AG09309 (cell line): ENCODE results near the gene CFAP58.

Source experiments
- DNase-seq: peaks from one replicate; pipeline ENCODE4 v3.0.0-alpha.2; 2010; ENCODE audit warnings: low read depth
- H3K4me3 ChIP-seq: 2 replicates; pipeline ENCODE4 v1.5.1; 2011; ENCODE audit warnings: mild to moderate bottlenecking, low read depth, low read length, moderate library complexity; ENCODE audit not compliant: control insufficient read depth
- TF ChIP-seq, protein P1 (sequence below): IDR thresholded peaks from 2 replicates; pipeline ENCODE4 v1.5.1; 2011; ENCODE audit warnings: mild to moderate bottlenecking, low read depth, low read length, inconsistent platforms; ENCODE audit not compliant: insufficient read depth, control insufficient read depth; ENCODE audit errors: missing control alignments

CFAP58 gene, protein sequence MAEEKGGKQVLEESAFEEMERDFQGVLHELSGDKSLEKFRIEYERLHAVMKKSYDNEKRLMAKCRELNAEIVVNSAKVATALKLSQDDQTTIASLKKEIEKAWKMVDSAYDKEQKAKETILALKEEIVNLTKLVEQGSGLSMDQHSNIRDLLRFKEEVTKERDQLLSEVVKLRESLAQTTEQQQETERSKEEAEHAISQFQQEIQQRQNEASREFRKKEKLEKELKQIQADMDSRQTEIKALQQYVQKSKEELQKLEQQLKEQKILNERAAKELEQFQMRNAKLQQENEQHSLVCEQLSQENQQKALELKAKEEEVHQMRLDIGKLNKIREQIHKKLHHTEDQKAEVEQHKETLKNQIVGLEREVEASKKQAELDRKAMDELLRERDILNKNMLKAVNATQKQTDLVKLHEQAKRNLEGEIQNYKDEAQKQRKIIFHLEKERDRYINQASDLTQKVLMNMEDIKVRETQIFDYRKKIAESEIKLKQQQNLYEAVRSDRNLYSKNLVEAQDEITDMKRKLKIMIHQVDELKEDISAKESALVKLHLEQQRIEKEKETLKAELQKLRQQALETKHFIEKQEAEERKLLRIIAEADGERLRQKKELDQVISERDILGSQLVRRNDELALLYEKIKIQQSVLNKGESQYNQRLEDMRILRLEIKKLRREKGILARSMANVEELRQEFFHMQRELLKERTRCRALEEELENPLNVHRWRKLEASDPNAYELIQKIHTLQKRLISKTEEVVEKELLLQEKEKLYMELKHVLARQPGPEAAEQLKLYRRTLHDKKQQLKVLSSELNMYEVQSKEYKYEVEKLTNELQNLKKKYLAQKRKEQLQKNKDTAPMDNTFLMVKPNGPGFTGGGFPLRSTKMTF

DNA sequence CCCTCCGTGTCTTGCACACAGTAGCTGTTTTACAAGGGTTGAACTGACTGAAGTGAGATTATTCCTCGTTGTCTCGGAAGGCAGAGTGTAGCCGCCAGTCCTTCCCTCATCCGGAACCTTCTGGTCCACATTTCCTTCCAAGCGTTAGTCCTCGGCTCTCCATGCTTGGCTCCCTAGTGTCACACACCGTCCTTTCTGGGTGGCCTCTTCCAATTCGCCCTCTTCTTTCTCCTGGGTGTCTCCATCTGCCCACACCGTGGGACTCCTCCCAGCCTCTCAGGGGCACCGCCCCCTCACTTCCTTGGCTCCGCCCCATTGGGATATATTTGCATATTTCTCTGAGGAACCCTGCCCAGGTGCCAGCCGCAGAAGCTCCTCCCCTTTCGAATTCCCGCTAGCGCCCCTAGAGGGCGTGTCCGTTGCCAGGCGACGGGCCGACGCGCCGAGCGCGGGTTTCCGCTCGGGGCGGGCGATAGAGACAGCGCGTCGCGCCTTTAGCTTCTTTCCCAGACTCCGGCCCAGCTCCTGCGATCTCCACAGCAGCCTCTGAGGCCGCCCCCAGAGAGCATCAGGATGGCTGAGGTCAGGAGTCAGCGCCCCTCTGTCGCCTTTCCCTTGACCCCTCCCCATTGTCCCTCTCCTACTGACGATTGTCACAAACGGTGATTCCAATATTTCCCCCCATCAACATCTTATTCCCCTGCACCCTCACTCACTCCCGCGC lies at the start of gene CFAP58:
Gene CFAP58 (plus strand): TSS at position 509 of the 724 bp plus-strand sequence. CDS start 65 bp downstream, at position 574.
- peak within 1 kb of the TSS; percentile 31 for H3K4me3 ChIP-seq
- DNase-seq: no peak
- TF ChIP-seq, protein P1, sequence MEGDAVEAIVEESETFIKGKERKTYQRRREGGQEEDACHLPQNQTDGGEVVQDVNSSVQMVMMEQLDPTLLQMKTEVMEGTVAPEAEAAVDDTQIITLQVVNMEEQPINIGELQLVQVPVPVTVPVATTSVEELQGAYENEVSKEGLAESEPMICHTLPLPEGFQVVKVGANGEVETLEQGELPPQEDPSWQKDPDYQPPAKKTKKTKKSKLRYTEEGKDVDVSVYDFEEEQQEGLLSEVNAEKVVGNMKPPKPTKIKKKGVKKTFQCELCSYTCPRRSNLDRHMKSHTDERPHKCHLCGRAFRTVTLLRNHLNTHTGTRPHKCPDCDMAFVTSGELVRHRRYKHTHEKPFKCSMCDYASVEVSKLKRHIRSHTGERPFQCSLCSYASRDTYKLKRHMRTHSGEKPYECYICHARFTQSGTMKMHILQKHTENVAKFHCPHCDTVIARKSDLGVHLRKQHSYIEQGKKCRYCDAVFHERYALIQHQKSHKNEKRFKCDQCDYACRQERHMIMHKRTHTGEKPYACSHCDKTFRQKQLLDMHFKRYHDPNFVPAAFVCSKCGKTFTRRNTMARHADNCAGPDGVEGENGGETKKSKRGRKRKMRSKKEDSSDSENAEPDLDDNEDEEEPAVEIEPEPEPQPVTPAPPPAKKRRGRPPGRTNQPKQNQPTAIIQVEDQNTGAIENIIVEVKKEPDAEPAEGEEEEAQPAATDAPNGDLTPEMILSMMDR: peak; percentile 59

DNA sequence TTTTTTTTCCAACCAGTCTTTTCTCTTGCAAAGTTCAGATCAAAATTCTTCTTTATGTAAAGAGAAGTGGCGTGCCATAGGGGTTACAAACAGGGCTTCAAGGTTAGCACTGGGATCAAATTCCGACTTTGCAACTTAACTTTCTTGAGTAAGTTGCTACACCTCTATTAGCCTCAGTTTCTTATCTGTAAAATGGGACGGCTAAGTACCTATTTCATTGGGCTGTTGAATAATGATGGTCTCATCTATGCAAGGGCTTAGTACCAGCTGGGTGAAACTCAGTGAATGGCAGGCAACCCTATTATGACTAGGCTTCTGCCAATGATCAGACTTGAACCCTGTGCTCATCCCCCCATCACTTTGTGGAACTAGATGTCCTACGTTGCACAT lies 49.3 kb upstream of the CFAP58 start:
- TF ChIP-seq, protein P1: no peak
- no peak for DNase-seq
- no peak overlapping the region for H3K4me3 ChIP-seq

DNA sequence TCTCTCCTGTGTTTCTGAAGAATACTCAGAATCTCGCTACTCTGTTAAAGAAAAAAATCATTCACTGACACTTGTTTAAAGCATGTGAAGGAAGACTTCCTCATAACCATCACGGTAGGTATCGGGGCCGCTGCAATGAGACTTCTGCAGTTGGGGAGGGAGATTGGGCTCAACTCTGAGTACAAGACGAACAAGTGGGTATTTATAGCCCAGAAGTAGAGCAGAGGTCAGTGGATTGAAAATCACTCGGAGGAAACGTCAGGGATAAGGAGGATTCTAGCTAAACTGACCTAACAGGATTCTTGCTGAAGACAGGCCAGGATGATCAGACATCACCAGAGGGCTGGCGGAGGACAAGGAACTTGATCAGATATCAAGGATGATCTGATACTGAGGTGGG lies 48.7 kb upstream of the CFAP58 start:
- TF ChIP-seq, protein P1: no peak
- no peak overlapping the region for H3K4me3 ChIP-seq
- no peak for DNase-seq

DNA sequence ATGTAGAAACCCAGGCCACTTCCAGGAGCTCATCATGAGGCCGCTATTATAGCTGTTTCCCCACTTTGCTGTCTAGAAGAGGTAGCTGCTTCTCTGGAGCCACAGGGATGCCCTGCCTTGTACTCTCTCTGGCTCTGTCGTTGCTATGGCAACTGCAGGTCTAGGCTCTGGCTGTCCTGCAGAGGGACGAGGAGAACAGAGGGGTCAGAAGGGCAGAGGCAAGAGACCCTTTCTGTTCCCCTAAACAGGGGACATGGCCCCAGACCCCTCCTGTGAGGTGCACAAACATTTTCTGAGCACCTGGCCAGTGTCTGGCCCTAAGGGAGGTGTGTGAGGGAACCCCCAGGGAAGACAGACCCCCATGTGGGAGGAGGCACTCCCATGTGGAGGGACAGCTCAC lies 46.7 kb upstream of the CFAP58 start:
- no peak overlapping the region for H3K4me3 ChIP-seq
- DNase-seq: no peak
- TF ChIP-seq, protein P1: no peak

DNA sequence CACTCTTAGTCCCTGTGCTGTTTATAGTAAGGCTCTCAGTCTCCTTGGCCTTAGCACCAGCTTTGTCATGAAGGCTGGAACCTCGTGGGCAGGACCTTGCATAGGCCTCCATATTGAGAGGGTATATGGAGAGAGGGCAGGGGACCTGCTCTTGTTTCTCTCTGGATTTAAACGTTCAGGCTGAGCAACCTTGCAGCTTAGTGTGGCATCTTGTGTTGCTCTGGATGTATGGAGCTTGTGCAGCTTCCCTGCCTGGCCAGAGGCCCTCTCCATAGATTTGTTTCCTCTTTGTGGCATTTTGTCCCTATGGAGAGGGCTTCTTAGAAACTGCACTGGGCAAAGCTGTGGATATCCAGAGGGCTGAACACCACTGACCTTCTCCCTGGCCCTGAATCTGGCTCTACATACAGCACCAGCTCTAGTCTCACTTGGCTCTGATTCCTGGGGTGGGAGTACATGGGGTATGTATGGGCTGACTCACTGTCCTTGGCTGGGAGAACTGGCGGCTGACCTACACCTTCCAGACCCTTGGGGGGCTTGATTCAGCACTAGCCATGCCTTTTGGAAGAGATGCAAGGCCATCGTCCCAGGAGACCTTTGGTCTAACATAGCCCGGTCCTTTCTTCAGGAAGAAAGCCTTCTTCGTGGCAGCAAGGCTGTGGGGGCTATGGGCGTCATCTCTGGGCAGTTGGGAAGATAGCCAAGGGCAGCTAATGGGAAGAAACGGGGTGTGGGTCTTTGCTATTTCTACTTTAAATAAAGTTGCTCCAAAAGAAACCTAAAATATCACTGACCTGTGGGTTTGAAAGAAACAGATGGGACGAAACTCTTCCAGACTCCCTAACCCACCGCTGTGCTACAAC lies 45.8 kb upstream of the CFAP58 start:
- TF ChIP-seq, protein P1: no peak
- H3K4me3 ChIP-seq: no peak overlapping the region
- no peak for DNase-seq
